OCI-LY7 (cell line): ENCODE results near the gene RPE65. TPM values are rescaled to one million over a fixed set of nuclear protein-coding genes. Genes with fewer than 3 reads are reported as not detected.

Experiments used
- BruUV-seq: library from RNA; stranded (reverse); fragments of 400-500 nt; replicated peaks from 2 replicates; lab custom pipeline; 2021; lab: Mats Ljungman, UMichigan
- CTCF ChIA-PET: fragments of 300-600 bp; sonication (Branson Sonifier 250); formaldehyde crosslinking; loops from one replicate; lab custom pipeline; 2022; ENCODE audit warnings: antibody characterized with exemption; ENCODE audit not compliant: unreplicated experiment; lab: Charles Lee
- POLR2A ChIA-PET: fragments of 300-600 bp; sonication (Branson Sonifier 250); formaldehyde crosslinking; loops from one replicate; lab custom pipeline; 2022; ENCODE audit warnings: antibody characterized with exemption; lab: Charles Lee
- DNase-seq: peaks from one replicate; pipeline ENCODE4 v3.0.0-alpha.2; 2015; ENCODE audit warnings: low spot score
- H2AFZ ChIP-seq: fragments of 200-600 bp; sonication (generic), shearing (Covaris generic); 2 replicates; pipeline ENCODE4 v1.6.1; 2014; ENCODE audit warnings: mild to moderate bottlenecking, antibody characterized with exemption, low read length, moderate library complexity
- H3K27ac ChIP-seq: fragments of 200-600 bp; sonication (generic); 2 replicates; pipeline ENCODE4 v1.5.1; 2014; ENCODE audit warnings: mixed run types, low read depth, mild to moderate bottlenecking, moderate library complexity, low read length, inconsistent platforms; ENCODE audit not compliant: poor library complexity, severe bottlenecking
- H3K36me3 ChIP-seq: fragments of 200-600 bp; sonication (generic); 2 replicates; pipeline ENCODE4 v1.6.1; 2014; ENCODE audit warnings: mild to moderate bottlenecking, antibody characterized with exemption, low read length, moderate library complexity, mixed read lengths; ENCODE audit not compliant: insufficient read depth
- H3K4me1 ChIP-seq: fragments of 200-600 bp; sonication (generic); 2 replicates; pipeline ENCODE4 v1.5.1; 2014; ENCODE audit warnings: mild to moderate bottlenecking, low read length; ENCODE audit not compliant: insufficient read depth, poor library complexity, severe bottlenecking
- H3K4me2 ChIP-seq: fragments of 200-600 bp; sonication (generic); 2 replicates; pipeline ENCODE4 v1.6.1; 2014; ENCODE audit warnings: mild to moderate bottlenecking, low read length
- H3K4me3 ChIP-seq: fragments of 200-600 bp; sonication (generic); 2 replicates; pipeline ENCODE4 v1.5.1; 2014; ENCODE audit warnings: mild to moderate bottlenecking, low read depth, low read length; ENCODE audit not compliant: poor library complexity, severe bottlenecking
- H3K79me2 ChIP-seq: fragments of 200-600 bp; sonication (generic); 2 replicates; pipeline ENCODE4 v1.6.1; 2016; ENCODE audit warnings: low read depth, mild to moderate bottlenecking, low read length, moderate library complexity, mixed read lengths; ENCODE audit not compliant: insufficient read depth
- H3K9me2 ChIP-seq: fragments of 200-600 bp; sonication (generic); 2 replicates; pipeline ENCODE4 v1.6.1; 2016; ENCODE audit warnings: mild to moderate bottlenecking, low read length, mixed read lengths; ENCODE audit not compliant: insufficient read depth
- H3K9me3 ChIP-seq: fragments of 200-600 bp; sonication (generic); 2 replicates; pipeline ENCODE4 v1.6.1; 2014; ENCODE audit warnings: mild to moderate bottlenecking, mixed run types, low read length, mixed read lengths
- H4K20me1 ChIP-seq: fragments of 200-600 bp; sonication (generic); 2 replicates; pipeline ENCODE4 v1.6.1; 2014; ENCODE audit warnings: mild to moderate bottlenecking, antibody characterized with exemption, low read length, moderate library complexity, mixed read lengths; ENCODE audit not compliant: insufficient read depth
- EZH2phosphoT487 ChIP-seq: fragments of 200-600 bp; sonication (generic); IDR thresholded peaks from 2 replicates; pipeline ENCODE4 v1.6.1; 2018; ENCODE audit warnings: low read depth, borderline replicate concordance, mild to moderate bottlenecking, mixed run types, antibody characterized with exemption, low read length, moderate library complexity, mixed read lengths
- intact Hi-C: fragments of 100-400 bp; cut with micrococcal nuclease; formaldehyde crosslinking; loops from one replicate; pipeline ENCODE4 v1.10.0; 2022; ENCODE audit not compliant: unreplicated experiment
- total RNA-seq, 2 experiments: library from RNA; depleted of rRNA in 1 of 2; stranded (reverse); fragments of >200 nt in 1 of 2; shearing (Covaris generic) in 1 of 2; gene quantifications; 2 replicates each; pipeline ENCODE4 v1.2.3, GENCODE V29; 2014 to 2022
- TF ChIP-seq, protein P1 (sequence below): fragments of 200-600 bp; sonication (generic); conservative IDR thresholded peaks from 2 replicates; pipeline ENCODE4 v1.5.1; 2014; ENCODE audit warnings: mild to moderate bottlenecking, antibody characterized with exemption, low read length, moderate library complexity, mixed read lengths

RPE65 gene
- total RNA-seq, 2 experiments from 2014 or later: not detected

DNA sequence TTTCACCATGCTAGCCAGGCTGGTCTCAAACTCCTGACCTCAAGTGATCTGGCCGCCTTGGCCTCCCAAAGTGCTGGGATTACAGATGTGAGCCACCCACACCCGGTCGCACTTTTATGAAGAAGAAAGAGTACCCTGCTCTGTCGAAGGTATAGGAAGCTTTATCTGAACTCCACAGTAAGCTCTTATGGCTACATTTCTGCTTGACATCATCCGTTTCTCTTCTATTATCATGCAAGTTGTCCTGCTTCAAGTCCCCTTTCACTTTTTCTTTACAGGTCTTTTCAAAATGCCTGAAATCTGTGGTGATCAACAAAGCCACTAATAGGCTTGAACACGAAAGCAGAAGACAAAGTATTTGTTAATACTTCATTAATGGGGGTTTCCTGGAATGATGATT, 4.0 kb downstream of the RPE65 start:
- ChIA-PET CTCF (no interaction called here), POLR2A (interaction anchor here (0.5 kb wide), 1 partner anchor 561 kb away, joined by 3 read pairs; no protein-coding TSS in a partner anchor)
- Histone ChIP-seq H3K36me3 (no peaks in the 10 kb centered on the region), H2AFZ (no peak overlapping the region), H3K9me2 (no peaks in the 10 kb centered on the region), H3K27ac (no peak overlapping the region), H3K4me1 (no peaks in the 10 kb centered on the region), H4K20me1 (no peaks in the 10 kb centered on the region), H3K4me2 (no peak overlapping the region), H3K79me2 (no peaks in the 10 kb centered on the region), H3K4me3 (no peak overlapping the region), H3K9me3 (no peaks in the 10 kb centered on the region)
- intact Hi-C loops: no loop called here
- TF ChIP-seq, protein P1, sequence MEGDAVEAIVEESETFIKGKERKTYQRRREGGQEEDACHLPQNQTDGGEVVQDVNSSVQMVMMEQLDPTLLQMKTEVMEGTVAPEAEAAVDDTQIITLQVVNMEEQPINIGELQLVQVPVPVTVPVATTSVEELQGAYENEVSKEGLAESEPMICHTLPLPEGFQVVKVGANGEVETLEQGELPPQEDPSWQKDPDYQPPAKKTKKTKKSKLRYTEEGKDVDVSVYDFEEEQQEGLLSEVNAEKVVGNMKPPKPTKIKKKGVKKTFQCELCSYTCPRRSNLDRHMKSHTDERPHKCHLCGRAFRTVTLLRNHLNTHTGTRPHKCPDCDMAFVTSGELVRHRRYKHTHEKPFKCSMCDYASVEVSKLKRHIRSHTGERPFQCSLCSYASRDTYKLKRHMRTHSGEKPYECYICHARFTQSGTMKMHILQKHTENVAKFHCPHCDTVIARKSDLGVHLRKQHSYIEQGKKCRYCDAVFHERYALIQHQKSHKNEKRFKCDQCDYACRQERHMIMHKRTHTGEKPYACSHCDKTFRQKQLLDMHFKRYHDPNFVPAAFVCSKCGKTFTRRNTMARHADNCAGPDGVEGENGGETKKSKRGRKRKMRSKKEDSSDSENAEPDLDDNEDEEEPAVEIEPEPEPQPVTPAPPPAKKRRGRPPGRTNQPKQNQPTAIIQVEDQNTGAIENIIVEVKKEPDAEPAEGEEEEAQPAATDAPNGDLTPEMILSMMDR: no peak
- TF ChIP-seq EZH2phosphoT487: no peak
- DNase-seq: no peak
- BruUV-seq: no TSS peak

GRCh38 chr1:68442822-68443556, 6.8 kb downstream of the RPE65 start:
- BruUV-seq: no TSS peak
- peak; percentile 32 for DNase-seq
- Histone ChIP-seq H3K27ac (no peak overlapping the region), H2AFZ (no peak overlapping the region), H3K9me2 (no peaks in the 10 kb centered on the region), H3K4me2 (no peak overlapping the region), H3K79me2 (no peaks in the 10 kb centered on the region), H3K4me3 (no peak overlapping the region), H3K4me1 (no peaks in the 10 kb centered on the region), H3K36me3 (no peaks in the 10 kb centered on the region), H4K20me1 (no peaks in the 10 kb centered on the region), H3K9me3 (no peaks in the 10 kb centered on the region)
- intact Hi-C loops: loop anchor here (2.0 to 5.0 kb wide), 2 partner anchors 96 to 326 kb away; no protein-coding TSS in a partner anchor
- ChIA-PET CTCF (interaction anchor here (0.9 to 2.4 kb wide), 2 partner anchors 20 to 326 kb away, joined by 3 to 6 read pairs; no protein-coding TSS in a partner anchor), POLR2A (interaction anchor here (0.6 to 1.1 kb wide), 5 partner anchors 14 to 326 kb away, joined by 3 to 6 read pairs (median 3); no protein-coding TSS in a partner anchor)
- TF ChIP-seq, protein P1: peak; percentile 83
- no peak for TF ChIP-seq EZH2phosphoT487

DNA sequence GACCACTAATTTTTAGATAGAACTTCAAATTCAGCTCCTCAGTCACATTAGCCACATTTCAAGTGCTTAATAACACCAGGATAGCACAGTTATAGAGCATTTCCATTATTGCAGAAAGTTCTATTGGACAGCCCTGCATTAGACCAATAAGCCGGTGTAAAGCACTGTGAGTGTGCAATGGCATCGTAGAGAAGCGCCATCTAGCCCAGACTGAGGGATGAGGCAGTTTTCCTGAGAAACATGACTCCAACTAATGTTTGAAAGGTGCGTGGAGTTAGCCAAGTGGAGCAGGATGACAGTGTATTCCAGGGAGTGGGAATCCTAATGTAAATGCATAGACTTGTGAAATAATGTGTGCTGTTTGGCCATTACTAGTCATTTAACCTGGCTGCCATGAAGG, 7.7 kb downstream of the RPE65 start:
- CTCF ChIA-PET: no interaction called here
- Histone ChIP-seq H4K20me1 (no peaks in the 10 kb centered on the region), H3K27ac (no peak overlapping the region), H2AFZ (no peak overlapping the region), H3K79me2 (no peaks in the 10 kb centered on the region), H3K9me3 (no peaks in the 10 kb centered on the region), H3K36me3 (no peaks in the 10 kb centered on the region), H3K4me3 (no peak overlapping the region), H3K4me2 (no peak overlapping the region), H3K4me1 (no peaks in the 10 kb centered on the region), H3K9me2 (no peaks in the 10 kb centered on the region)
- TF ChIP-seq, protein P1: no peak
- TF ChIP-seq EZH2phosphoT487: no peak
- no TSS peak for BruUV-seq
- POLR2A ChIA-PET: interaction anchor here (0.8 to 1.0 kb wide), 2 partner anchors 298 to 322 kb away, joined by 3 to 4 read pairs; no protein-coding TSS in a partner anchor
- no peak for DNase-seq
- intact Hi-C loops: loop anchor here (2.0 to 5.0 kb wide), 2 partner anchors 95 to 325 kb away; no protein-coding TSS in a partner anchor
